Measurements from ENCODE around the gene ACTL7A. TPM values are rescaled to one million over a fixed set of nuclear protein-coding genes. Genes with fewer than 3 reads are reported as not detected.

ACTL7A gene
- total RNA-seq, 3 donors from 2014 or later = not detected

DNA sequence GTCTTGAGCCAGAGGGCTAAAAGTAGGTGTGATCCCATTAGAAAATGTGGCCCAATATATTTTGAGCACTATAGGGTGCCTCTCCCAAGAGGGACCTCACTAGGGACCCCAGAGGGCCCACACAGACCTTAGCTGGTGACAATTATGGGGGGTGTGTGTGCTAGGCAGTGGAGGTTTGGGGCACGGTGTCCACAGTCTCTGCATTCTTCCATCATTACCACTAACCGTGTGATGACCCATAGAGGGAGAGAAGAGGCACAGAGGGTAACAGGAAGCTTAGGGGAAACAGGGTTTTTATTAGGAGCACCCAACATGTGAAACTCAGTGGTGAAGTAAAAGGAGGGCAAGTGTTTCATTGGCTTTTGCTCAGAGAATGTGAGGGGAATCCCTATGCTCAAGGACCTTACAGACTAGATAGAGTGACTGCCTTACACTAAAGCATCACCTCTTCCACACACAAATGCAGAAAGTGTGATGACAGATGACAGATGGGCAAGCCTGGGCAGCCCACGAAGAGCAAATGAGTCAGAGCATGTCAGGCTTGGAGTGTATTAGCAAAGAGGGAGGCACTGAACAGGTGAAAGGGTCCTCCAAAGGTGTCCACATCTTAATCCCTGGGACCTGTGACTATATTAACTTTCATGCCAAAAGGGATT, 2.5 kb upstream of the ACTL7A start:
- no peak for DNase-seq
- H3K9me3 Mint-ChIP-seq = no peaks in the 10 kb centered on the region
- H3K4me3 Mint-ChIP-seq = no peak overlapping the region
- H3K36me3 Mint-ChIP-seq (ENCODE audit: insufficient read depth) = no peaks in the 10 kb centered on the region
- H3K27me3 Mint-ChIP-seq (ENCODE audit: low read depth) = no peaks in the 10 kb centered on the region
- ATAC-seq = peak in 1 of 2 donors; percentile 50
- no peaks in the 10 kb centered on the region for H3K4me1 Mint-ChIP-seq (ENCODE audit: low read depth)

DNA sequence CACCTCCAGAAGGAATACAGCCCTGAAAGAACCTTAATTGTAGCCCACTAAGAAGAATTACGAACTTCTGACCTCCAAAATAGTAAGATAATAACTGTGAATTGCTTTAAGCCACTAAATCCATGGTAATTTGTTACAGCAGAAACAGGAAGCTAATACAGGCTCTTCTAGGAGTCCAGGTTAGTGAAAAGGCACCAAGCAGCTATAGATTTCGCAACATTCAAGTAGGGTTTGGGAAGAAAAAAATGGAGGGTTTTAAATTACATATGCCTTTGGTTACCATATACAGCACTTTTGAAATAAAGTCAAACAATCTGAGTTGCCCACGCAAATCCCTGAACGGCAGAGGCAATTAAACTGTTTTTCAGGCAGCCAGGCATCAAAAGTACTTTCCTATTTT, 1.7 kb upstream of the ACTL7A start:
- Mint-ChIP-seq H3K9me3 (no peaks in the 10 kb centered on the region), H3K27me3 (ENCODE audit: low read depth) (no peaks in the 10 kb centered on the region), H3K4me3 (no peak overlapping the region), H3K4me1 (ENCODE audit: low read depth) (no peaks in the 10 kb centered on the region), H3K36me3 (ENCODE audit: insufficient read depth) (no peaks in the 10 kb centered on the region)
- ATAC-seq (no peak), DNase-seq (no peak)

DNA sequence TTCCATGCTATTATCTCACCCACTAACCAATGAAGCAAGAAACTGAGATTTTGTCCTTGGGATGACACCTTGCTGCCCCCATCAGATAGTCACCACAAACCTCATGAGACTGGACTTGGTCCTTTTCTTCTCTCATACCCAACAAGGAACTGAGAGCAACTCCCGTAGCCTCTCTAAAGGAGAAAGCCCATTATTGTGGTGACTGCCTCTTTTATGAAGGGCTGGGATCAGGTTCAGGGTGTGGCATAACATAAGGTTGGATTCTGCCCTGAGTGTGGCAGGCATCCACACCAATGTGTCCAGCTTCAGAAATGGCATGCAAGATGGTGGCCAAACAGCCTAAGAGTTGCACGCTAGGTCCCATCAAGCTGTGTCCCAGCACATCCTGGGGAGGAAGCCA, 1.3 kb upstream of the ACTL7A start:
- H3K4me1 Mint-ChIP-seq (ENCODE audit: low read depth) = no peaks in the 10 kb centered on the region
- no peaks in the 10 kb centered on the region for H3K9me3 Mint-ChIP-seq
- H3K36me3 Mint-ChIP-seq (ENCODE audit: insufficient read depth) = no peaks in the 10 kb centered on the region
- ATAC-seq (no peak), DNase-seq (no peak)
- H3K4me3 Mint-ChIP-seq = no peak overlapping the region
- H3K27me3 Mint-ChIP-seq (ENCODE audit: low read depth) = no peaks in the 10 kb centered on the region

DNA sequence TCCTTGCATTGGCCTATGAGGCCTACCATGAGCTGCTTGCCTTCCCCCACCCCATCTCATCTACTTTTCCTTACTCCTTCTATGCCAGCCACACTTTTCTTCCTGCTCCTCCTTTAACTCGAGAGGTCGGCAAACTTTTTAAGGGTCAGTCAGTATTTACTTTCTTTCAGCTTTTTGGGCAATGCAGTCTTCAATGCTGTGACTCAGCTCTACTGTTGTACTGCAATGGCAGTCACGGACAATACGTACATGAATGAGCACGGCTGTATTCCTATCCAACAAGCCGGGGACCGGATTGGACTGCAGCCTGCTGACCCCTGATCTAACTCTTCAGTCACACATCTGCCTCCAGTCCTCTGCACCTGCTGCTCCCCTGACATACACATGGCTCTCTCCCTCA, 602 bp upstream of the ACTL7A start:
- Mint-ChIP-seq H3K4me3 (no peak overlapping the region), H3K4me1 (ENCODE audit: low read depth) (no peaks in the 10 kb centered on the region), H3K9me3 (no peaks in the 10 kb centered on the region), H3K27me3 (ENCODE audit: low read depth) (no peaks in the 10 kb centered on the region), H3K36me3 (ENCODE audit: insufficient read depth) (peaks cover 2% of the 10 kb centered on the region)
- ATAC-seq (no peak), DNase-seq (no peak)

DNA sequence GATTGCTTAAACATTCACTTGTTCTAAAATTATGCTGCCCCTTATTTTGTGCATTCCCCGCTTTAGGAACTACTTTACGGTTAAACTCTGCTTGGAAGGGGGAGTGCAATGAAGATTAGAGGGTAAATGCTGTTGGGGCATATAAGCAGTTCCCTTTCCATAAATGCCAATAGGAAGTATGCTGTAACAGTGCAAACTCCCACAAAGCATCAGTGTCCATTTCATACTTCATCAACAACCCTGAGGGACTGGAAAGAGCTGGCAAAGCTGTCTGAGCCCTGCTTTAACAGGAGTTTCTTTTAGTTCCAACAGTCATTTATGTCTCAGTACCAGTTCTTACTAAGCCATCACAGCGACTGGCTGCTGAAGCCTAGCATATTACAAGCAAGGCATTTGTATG, 1.8 kb downstream of the ACTL7A start:
- no peak for ATAC-seq
- DNase-seq = no peak
- no peak overlapping the region for H3K4me3 Mint-ChIP-seq
- H3K4me1 Mint-ChIP-seq (ENCODE audit: low read depth) = no peaks in the 10 kb centered on the region
- H3K9me3 Mint-ChIP-seq = no peaks in the 10 kb centered on the region
- H3K36me3 Mint-ChIP-seq (ENCODE audit: insufficient read depth) = peaks cover 16% of the 10 kb centered on the region
- no peaks in the 10 kb centered on the region for H3K27me3 Mint-ChIP-seq (ENCODE audit: low read depth)

DNA sequence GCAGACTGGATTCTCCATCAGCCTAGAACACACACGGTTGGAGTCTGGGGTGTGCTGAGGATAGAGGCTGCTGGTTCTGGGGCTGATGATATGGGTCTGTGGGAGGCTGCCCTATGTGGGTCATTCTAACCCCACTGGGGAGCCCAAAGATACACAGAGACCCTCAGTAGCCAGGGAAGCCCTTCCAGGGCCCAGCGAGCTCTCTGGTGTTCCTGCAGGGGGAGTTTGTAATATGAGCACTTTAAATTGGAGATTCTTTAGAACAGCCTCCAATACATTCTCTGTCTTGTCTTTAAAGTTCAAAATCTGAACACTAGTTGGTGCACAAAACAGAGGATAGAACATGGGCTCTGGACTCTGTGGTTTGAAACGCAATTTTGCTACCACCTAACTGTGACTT, 2.4 kb downstream of the ACTL7A start:
- H3K9me3 Mint-ChIP-seq = no peaks in the 10 kb centered on the region
- peaks cover 20% of the 10 kb centered on the region for H3K36me3 Mint-ChIP-seq (ENCODE audit: insufficient read depth)
- ATAC-seq (no peak), DNase-seq (no peak)
- H3K4me1 Mint-ChIP-seq (ENCODE audit: low read depth) = no peaks in the 10 kb centered on the region
- no peaks in the 10 kb centered on the region for H3K27me3 Mint-ChIP-seq (ENCODE audit: low read depth)
- no peak overlapping the region for H3K4me3 Mint-ChIP-seq

DNA sequence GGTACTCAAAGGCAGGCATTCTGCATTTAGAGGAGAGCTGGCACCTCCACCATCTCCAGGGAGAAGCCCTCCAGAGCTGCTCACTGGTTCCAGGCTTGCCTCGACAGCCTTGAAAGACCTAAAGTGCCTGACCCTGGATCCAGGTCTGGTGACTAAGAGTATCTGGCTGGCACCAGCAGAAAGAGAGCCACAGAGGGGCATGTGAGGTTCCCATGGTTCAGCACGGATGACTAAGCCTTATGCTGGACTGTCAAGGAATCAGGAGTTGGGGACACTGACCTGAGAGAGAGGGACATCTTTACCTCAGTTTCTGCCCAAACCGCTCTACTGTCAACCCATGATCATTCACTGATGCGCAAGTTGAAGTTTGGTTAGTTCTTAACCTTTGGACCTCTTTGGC, 3.0 kb downstream of the ACTL7A start:
- DNase-seq = no peak
- no peak for ATAC-seq
- Mint-ChIP-seq H3K9me3 (no peaks in the 10 kb centered on the region), H3K36me3 (ENCODE audit: insufficient read depth) (peaks cover 22% of the 10 kb centered on the region), H3K4me1 (ENCODE audit: low read depth) (no peaks in the 10 kb centered on the region), H3K4me3 (no peak overlapping the region), H3K27me3 (ENCODE audit: low read depth) (no peaks in the 10 kb centered on the region)

DNA sequence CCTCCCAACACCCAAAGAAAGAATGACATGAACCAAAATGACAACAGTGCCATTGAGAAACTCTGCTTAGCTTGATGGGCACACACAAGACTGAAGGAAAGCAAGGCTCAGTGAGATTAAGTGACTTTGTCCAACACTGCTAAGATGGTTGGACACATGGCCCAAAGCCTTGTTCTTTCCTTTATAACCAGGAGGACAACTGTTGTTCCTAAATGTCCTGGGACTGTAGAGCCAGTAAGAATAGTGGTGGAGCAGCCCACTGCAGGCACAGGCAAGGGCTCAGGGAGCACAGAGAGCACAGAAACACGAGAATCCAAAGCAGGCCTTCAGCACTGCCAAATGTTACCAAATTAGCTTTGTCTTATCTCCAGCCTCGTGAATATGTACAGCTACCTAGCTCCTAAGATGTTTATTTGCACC, 3.9 kb downstream of the ACTL7A start:
- ATAC-seq = no peak
- Mint-ChIP-seq H3K4me3 (no peak overlapping the region), H3K9me3 (no peaks in the 10 kb centered on the region), H3K27me3 (ENCODE audit: low read depth) (no peaks in the 10 kb centered on the region), H3K4me1 (ENCODE audit: low read depth) (no peaks in the 10 kb centered on the region), H3K36me3 (ENCODE audit: insufficient read depth) (peaks cover 30% of the 10 kb centered on the region)
- no peak for DNase-seq

DNA sequence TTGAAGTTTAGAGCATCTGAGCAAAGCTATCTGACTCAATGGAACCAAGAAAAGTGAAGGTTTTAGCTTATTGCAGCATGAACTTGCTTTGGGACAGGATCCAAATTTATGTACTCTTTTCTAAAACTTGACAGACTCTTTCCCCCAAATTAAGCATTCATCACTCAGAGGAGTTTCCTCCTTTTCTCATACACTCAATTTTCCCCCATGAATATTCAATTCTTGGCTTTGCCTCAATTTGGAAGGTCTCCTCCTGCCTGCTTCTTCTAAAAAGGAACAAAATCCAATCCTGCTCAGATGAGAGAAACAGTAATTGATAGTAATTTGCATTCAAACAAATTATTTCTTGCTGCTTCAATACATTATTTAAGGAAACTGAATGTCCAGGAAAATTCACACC, 5.0 kb downstream of the ACTL7A start:
- no peaks in the 10 kb centered on the region for H3K9me3 Mint-ChIP-seq
- no peak overlapping the region for H3K4me3 Mint-ChIP-seq
- H3K27me3 Mint-ChIP-seq (ENCODE audit: low read depth) = no peaks in the 10 kb centered on the region
- H3K4me1 Mint-ChIP-seq (ENCODE audit: low read depth) = no peaks in the 10 kb centered on the region
- ATAC-seq (no peak), DNase-seq (no peak)
- H3K36me3 Mint-ChIP-seq (ENCODE audit: insufficient read depth) = peaks cover 38% of the 10 kb centered on the region

DNA sequence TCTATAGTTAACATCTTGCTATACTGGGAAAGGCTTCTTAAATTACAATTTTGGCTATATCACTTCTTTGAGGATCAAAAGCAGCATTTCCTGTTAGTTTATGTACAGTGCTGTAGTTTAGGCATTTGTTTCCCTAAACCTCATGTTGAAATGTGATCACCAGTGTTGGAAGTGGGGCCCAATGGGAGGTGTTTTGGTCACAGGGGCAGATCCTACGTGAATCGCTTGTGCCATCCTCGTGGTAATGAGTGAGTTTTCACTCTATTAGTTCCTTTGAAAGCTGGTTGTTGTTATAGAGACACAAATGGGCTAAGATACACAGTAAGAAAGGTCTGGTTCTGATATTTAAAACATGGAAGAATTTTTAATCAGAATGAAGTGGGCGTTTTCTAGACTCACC, 5.8 kb downstream of the ACTL7A start:
- Mint-ChIP-seq H3K36me3 (ENCODE audit: insufficient read depth) (peaks cover 42% of the 10 kb centered on the region), H3K4me1 (ENCODE audit: low read depth) (no peaks in the 10 kb centered on the region), H3K27me3 (ENCODE audit: low read depth) (no peaks in the 10 kb centered on the region), H3K4me3 (no peak overlapping the region), H3K9me3 (no peaks in the 10 kb centered on the region)
- DNase-seq = no peak
- no peak for ATAC-seq

DNA sequence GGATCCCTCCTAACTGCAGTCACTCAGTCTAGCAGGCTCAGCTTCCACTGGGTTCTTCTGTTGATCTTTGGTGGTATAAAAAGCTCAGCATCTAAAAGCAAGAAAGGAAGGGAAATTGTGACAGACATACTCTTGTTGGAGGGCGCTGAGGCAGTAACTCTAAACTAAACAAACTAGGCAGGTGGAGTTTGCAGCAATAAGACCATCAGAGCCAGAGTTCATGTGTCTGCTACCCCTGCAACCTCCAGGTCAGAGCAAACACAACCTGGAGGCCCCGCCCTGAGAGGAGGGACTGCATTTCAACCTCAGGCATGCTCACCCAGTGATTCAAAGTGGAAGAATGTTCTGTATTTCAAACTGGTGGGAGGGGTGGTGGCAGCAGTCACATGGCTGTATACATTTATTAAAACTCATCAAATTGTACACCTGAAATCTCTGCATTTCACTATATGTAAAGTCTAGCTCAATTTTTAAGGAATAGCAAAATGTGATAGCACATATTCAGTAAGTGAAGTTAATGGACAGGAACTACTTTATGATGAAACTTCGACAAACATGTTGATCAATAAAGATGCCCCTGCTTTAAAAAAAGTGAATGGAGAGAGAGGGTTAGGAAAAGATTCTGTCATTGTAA, 7.1 kb downstream of the ACTL7A start:
- Mint-ChIP-seq H3K4me1 (ENCODE audit: low read depth) (no peaks in the 10 kb centered on the region), H3K36me3 (ENCODE audit: insufficient read depth) (peaks cover 50% of the 10 kb centered on the region), H3K27me3 (ENCODE audit: low read depth) (no peaks in the 10 kb centered on the region), H3K9me3 (no peaks in the 10 kb centered on the region), H3K4me3 (no peak overlapping the region)
- ATAC-seq = no peak
- DNase-seq = no peak

DNA sequence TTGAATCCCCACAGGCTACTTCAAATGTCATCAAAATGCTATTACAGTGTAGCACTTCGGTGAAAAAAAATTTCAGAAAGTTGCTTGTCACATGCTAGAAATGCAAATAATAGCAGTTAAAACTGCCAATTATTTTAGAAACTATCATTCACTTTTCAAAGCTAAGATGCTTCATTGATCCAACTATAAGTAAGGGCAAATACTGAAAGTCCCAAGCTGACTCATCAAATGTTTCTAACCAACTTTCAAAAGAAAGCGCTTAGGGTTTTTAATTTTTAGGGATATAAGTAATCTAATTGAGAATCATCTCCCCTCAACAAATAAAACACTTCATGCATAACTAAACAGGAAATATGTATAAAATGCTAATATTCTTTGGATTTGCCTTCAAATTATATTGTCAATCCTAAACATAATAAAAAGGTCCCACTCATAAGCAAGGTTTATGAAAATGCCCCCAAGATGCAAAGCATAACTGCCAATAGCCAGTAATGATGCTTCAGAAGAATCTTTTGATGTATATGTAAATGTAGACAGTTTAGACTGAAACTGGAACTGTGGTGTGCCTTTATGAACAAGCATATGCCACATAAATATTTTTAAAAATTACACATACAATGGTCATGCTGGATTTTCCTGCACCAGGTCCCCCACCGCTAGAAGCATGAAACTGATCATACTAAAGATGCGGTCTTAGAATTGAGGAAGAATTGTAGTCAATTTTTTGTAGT, 12.2 kb downstream of the ACTL7A start:
- peaks cover 72% of the 10 kb centered on the region for H3K36me3 Mint-ChIP-seq (ENCODE audit: insufficient read depth)
- no peaks in the 10 kb centered on the region for H3K4me1 Mint-ChIP-seq (ENCODE audit: low read depth)
- ATAC-seq (peak in 1 of 2 donors; percentile 21), DNase-seq (no peak)
- H3K27me3 Mint-ChIP-seq (ENCODE audit: low read depth) = no peaks in the 10 kb centered on the region
- no peaks in the 10 kb centered on the region for H3K9me3 Mint-ChIP-seq
- no peak overlapping the region for H3K4me3 Mint-ChIP-seq

DNA sequence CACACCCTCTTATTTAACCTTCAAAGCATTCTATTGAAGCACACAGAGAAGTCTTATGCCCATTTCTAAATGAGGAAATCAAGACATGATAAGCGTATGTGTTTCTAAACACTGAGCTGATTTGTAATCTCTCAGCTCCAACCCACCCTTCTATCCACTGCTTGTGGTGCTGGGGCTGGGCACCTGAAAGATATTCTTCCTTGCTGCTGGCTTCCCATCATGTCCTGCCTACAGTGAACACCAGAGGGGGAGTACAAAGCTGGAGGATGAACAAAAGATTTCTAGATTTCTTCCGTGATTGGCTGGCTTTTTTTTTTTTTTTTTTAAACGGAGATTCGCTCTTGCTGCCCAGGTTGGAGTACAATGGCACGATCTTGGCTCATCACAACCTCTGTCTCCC, 14.4 kb downstream of the ACTL7A start:
- H3K4me3 Mint-ChIP-seq = no peak overlapping the region
- H3K4me1 Mint-ChIP-seq (ENCODE audit: low read depth) = no peaks in the 10 kb centered on the region

DNA sequence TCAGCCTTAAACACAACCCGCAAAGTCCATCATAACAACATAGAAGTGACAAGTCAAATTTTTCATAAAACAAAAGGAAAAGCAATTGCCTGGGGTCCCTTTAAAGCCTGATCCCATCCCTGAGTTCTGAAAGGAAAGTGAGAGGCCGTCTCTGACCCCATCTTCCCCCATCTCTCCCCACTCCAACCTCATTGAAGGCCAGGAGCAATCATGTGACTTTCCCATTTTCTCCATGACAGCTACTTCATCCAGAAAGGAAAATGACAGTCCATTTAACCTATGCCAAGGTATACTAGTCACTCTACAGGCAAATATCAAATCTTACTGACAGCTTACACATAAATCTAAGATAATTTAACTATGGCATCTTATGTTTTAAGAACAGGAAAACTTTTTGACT, 15.5 kb downstream of the ACTL7A start:
- H3K4me1 Mint-ChIP-seq (ENCODE audit: low read depth) = no peaks in the 10 kb centered on the region
- H3K36me3 Mint-ChIP-seq (ENCODE audit: insufficient read depth) = peaks cover 69% of the 10 kb centered on the region
- H3K4me3 Mint-ChIP-seq = no peak overlapping the region
- DNase-seq (no peak), ATAC-seq (no peak)
- H3K27me3 Mint-ChIP-seq (ENCODE audit: low read depth) = no peaks in the 10 kb centered on the region
- H3K9me3 Mint-ChIP-seq = no peaks in the 10 kb centered on the region

More for the DNA sequence above, 14.4 kb downstream of the ACTL7A start:
- Mint-ChIP-seq H3K9me3 (no peaks in the 10 kb centered on the region), H3K36me3 (ENCODE audit: insufficient read depth) (peaks cover 73% of the 10 kb centered on the region), H3K27me3 (ENCODE audit: low read depth) (no peaks in the 10 kb centered on the region)
- ATAC-seq (no peak), DNase-seq (no peak)

DNA sequence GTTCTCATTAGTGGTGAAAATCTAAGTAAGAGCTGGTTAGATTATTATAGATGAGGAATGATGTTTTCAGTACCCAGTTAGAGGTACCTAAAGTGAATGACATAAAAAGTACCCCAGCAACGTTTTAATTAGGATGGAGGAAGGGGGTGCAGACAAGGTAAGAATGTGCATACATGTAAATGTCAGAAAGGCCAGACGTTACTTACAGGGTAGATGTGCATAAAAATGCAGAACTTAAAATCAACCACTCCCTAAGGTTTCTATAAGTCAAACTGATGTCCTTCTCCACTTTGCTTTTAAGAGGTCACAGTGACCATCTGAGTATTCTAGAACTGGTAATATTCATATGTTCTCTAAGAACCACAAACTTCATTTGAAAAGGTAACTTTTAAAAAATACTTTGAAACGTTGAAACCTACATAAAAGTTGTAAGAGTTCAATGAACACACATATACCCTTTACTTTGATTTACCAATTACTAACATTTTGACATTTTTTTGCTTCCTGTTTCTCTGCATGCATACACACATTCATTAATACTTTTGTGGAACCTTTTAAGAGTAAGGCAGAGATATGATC, 18.8 kb downstream of the ACTL7A start:
- H3K36me3 Mint-ChIP-seq (ENCODE audit: insufficient read depth) = peaks cover 57% of the 10 kb centered on the region
- H3K4me3 Mint-ChIP-seq = no peak overlapping the region
- H3K27me3 Mint-ChIP-seq (ENCODE audit: low read depth) = no peaks in the 10 kb centered on the region
- ATAC-seq = no peak
- DNase-seq = no peak
- H3K9me3 Mint-ChIP-seq = no peaks in the 10 kb centered on the region
- peaks cover 8% of the 10 kb centered on the region for H3K4me1 Mint-ChIP-seq (ENCODE audit: low read depth)

Data from activated T-cell treated with anti-CD3 and anti-CD28 coated beads, Interleukin-2, amount 50 U/mL, for 4 hours (primary cell).